Heart left ventricle (tissue), 16 donors: ENCODE data around the gene UBE2D3. TPM values are rescaled to one million over a fixed set of nuclear protein-coding genes. Genes with fewer than 3 reads are reported as not detected.

Source experiments
- ATAC-seq, 4 donors: fragments of 200-7000 bp; cut with Tn5 transposase; one replicate each; pipeline ENCODE4 v1.9.1; 2020 to 2022; ENCODE audit warnings: moderate library complexity in 4 of 4, mild to moderate bottlenecking in 3 of 4, moderate number of reproducible peaks in 1 of 4
- DNase-seq, 5 donors: peaks; one replicate each; pipeline ENCODE4 v3.0.0-alpha.2; 2020
- H3K27ac ChIP-seq, 12 donors: fragments of 200-600 bp; sonication (generic) in 4 of 12; one replicate each; pipeline versions ENCODE4 v1.5.0 to v1.8.0; 2016 to 2022; ENCODE audit warnings: mild to moderate bottlenecking in 2 of 12
- H3K27me3 ChIP-seq, 9 donors: fragments of 200-600 bp; sonication (generic) in 2 of 9; one replicate each; pipeline versions ENCODE4 v1.5.1 to v1.8.0; 2016 to 2022; ENCODE audit warnings: mild to moderate bottlenecking in 3 of 9
- H3K36me3 ChIP-seq, 9 donors: fragments of 200-600 bp; sonication (generic) in 2 of 9; one replicate each; pipeline versions ENCODE4 v1.5.0 to v1.8.0; 2018 to 2022; ENCODE audit warnings: mild to moderate bottlenecking in 2 of 9
- H3K4me1 ChIP-seq, 12 donors: fragments of 200-600 bp; sonication (generic) in 4 of 12; one replicate each; pipeline versions ENCODE4 v1.5.0 to v1.8.0; 2016 to 2022; ENCODE audit warnings: mild to moderate bottlenecking in 3 of 12
- H3K4me3 ChIP-seq, 12 donors: fragments of 200-600 bp; sonication (generic) in 4 of 12; one replicate each; pipeline versions ENCODE4 v1.5.0 to v1.8.0; 2017 to 2022; ENCODE audit warnings: mild to moderate bottlenecking in 9 of 12, moderate library complexity in 4 of 12
- H3K9me3 ChIP-seq, 12 donors: fragments of 200-600 bp; sonication (generic) in 4 of 12; one replicate each; pipeline versions ENCODE4 v1.5.0 to v1.8.0; 2016 to 2022; ENCODE audit warnings: mild to moderate bottlenecking in 1 of 12
- POLR2A ChIP-seq, 2 donors: fragments of 450-650 bp; IDR thresholded peaks; one replicate each; pipeline ENCODE4 v1.6.1; 2017; ENCODE audit warnings: antibody characterized with exemption in 2 of 2, mild to moderate bottlenecking in 2 of 2, moderate library complexity in 2 of 2
- WGBS, 4 donors: extraction: QIAGEN DNeasy Blood & Tissue Kit in 2 of 4; methylation state at CpG; one replicate each; pipeline versions ENCODE4 v1.1.5 to v1.1.7; 2013 to 2018; 5-methylcytosine and 5-hydroxymethylcytosine counted together
- intact Hi-C, 10 donors: fragments of 100-400 bp; cut with DNase I; formaldehyde crosslinking; loops; one replicate each; pipeline versions ENCODE4 v1.11.1 to v1.14.2; 2022
- polyA plus RNA-seq, 2 donors: library from polyadenylated mRNA; stranded (reverse); fragments of 200-250 nt; gene quantifications; one replicate each; pipeline ENCODE4 v1.2.3, GENCODE V29; 2013
- total RNA-seq, 9 donors: library from RNA; depleted of rRNA in 2 of 9; stranded (reverse); fragments of >200 nt in 2 of 9; fragmentation: NEBNext Ultra II Directional in 3 of 9; extraction: Animal tissue kit (Norgen Biotek cat#: 25700) in 3 of 9; gene quantifications; one replicate each; pipeline versions ENCODE4 v1.1.0 to v1.2.4, GENCODE V29; 2016 to 2023
- TF ChIP-seq, protein P1 (sequence below), 12 donors: fragments of 200-600 bp; sonication (generic) in 4 of 12; IDR thresholded peaks; one replicate each; pipeline versions ENCODE4 v1.5.0 to v1.8.0; 2018 to 2022; ENCODE audit warnings: antibody characterized with exemption in 12 of 12, mild to moderate bottlenecking in 5 of 12
- donor health status: ischemic (EF 13 %, LVEDD 7.1; RV severe dilation, severe dysfunction).
- donor health status: healthy with polysubstance abuse.
- donor health status: DM: no; HTN: yes; CAD: no.
- donor health status: DM: no; HTN: no; CAD: no.
- donor health status: ischemic (EF 25% LVEDD 6.9; RV normal size, moderate dysfunction).
- donor health status: ischemic (EF 25% LVEDD 5.7; RV mildly dilated, moderate dysfunction).
- donor health status: healthy.
- donor health status: DM: yes; HTN: yes; CAD: no.
- donor health status: ischemic (EF 35%, LVEDD 5.7; RV mildly dilated, moderate dysfunction).
- donor health status: nonischemic (EF 11% LVEDD 7.7; RV severe dilation, severe dysfunction).
- donor health status: DM: yes; HTN: yes; CAD: no.
- donor health status: PGD.
- donor health status: ischemic (EF 29% LVEDD 5.4; RV normal size, mild dysfunction).
- donor health status: nonischemic (EF 23%, LVEDD 6.1; RV moderate dilation, normal function).

The UBE2D3 gene
- total and polyA plus RNA-seq, 11 donors = 87.4 to 381 (median 258) TPM

DNA sequence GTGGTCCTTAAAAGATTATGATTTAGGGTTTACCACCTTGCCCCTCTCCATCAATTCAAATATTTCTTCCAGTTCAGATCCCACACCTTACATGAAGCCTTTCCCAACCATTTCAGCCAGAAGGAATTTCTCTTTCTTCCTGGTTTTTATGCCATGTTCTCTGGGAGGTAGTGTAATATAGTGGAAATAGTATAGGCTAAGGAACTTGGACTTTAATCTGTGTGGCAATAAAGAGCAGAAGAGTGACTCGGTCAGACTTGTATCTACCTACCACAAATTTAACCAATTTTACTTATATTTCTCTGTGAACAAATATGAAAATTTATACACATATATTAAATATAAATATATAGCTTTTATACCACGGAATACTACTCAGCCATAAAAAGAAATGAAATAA is 23.0 kb upstream of the UBE2D3 start:
- TF ChIP-seq POLR2A (IDR thresholded peaks at IDR 0.05) = no peak
- TF ChIP-seq, protein P1, sequence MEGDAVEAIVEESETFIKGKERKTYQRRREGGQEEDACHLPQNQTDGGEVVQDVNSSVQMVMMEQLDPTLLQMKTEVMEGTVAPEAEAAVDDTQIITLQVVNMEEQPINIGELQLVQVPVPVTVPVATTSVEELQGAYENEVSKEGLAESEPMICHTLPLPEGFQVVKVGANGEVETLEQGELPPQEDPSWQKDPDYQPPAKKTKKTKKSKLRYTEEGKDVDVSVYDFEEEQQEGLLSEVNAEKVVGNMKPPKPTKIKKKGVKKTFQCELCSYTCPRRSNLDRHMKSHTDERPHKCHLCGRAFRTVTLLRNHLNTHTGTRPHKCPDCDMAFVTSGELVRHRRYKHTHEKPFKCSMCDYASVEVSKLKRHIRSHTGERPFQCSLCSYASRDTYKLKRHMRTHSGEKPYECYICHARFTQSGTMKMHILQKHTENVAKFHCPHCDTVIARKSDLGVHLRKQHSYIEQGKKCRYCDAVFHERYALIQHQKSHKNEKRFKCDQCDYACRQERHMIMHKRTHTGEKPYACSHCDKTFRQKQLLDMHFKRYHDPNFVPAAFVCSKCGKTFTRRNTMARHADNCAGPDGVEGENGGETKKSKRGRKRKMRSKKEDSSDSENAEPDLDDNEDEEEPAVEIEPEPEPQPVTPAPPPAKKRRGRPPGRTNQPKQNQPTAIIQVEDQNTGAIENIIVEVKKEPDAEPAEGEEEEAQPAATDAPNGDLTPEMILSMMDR (IDR thresholded peaks at IDR 0.05) = no peak
- no peaks in the 10 kb centered on the region for H3K4me1 ChIP-seq
- no peak overlapping the region for H3K4me3 ChIP-seq
- H3K27ac ChIP-seq = no peak overlapping the region
- no peaks in the 10 kb centered on the region for H3K9me3 ChIP-seq
- no peaks in the 10 kb centered on the region for H3K27me3 ChIP-seq
- DNase-seq (no peak), ATAC-seq (no peak)
- H3K36me3 ChIP-seq = no peaks in the 10 kb centered on the region
- intact Hi-C loops = no loop called here
- WGBS, 4 donors = 89 to 98% (median 92%) methylated on average over 2 of the region's 2 CpGs

DNA sequence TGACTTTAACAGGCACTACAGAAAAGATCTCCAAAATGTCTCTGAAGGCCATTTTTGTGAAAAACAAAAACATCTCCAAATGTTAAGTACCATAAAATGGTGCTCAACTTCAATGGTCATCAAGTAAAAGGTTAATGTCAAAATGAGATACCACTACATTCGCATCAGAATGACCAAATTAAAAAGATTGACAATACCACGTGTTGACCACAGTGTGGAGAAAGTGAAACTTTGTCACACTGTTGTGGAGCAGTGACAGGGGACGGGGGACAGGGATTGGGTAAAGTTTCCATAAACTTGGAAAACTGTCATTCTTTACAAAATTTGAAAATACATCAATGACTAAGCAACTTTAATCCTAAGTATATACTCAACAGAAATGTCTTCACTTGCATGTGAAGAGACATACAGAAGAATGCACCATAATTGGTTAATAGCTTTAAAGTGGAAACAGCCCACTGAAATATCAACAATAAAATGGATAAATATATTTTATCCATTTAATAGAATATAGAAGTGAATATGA is 22.3 kb upstream of the UBE2D3 start:
- H3K36me3 ChIP-seq = no peaks in the 10 kb centered on the region
- TF ChIP-seq POLR2A (IDR thresholded peaks at IDR 0.05) = no peak
- TF ChIP-seq, protein P1 (IDR thresholded peaks at IDR 0.05) = no peak
- H3K27ac ChIP-seq = no peak overlapping the region
- no peaks in the 10 kb centered on the region for H3K9me3 ChIP-seq
- H3K27me3 ChIP-seq = no peaks in the 10 kb centered on the region
- H3K4me3 ChIP-seq = no peak overlapping the region
- 83 to 87% (median 85%) methylated on average over 3 of the region's 3 CpGs for WGBS, 4 donors
- intact Hi-C loops = no loop called here
- DNase-seq = no peak
- no peaks in the 10 kb centered on the region for H3K4me1 ChIP-seq
- ATAC-seq = no peak

DNA sequence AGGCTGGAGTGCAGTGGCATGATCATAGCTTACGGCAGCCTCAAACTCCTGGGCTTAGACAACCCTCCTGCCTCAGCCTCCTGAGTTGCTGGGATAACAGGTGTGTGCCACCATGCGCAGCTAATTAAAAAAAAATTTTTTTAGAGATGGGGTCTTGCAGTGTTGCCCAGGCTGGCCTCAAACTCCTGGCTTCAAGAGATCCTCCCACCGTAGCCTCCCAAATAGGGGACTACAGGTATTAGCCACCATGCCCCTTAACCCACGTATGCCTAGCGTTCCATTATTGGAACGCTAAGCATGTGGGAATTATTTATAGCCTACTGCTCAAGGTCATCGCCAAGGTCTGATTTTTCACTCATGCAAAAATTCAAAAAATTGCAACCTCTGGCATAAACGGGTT is 20.3 kb upstream of the UBE2D3 start:
- 93 to 97% (median 95%) methylated on average over 8 of the region's 8 CpGs for WGBS, 4 donors
- ATAC-seq = no peak

GRCh38 chr4:102843938-102844337 is 16.6 kb upstream of the UBE2D3 start:
- no peaks in the 10 kb centered on the region for H3K9me3 ChIP-seq
- no peaks in the 10 kb centered on the region for H3K27me3 ChIP-seq
- no peak overlapping the region for H3K27ac ChIP-seq
- H3K4me1 ChIP-seq = no peaks in the 10 kb centered on the region
- H3K36me3 ChIP-seq = peaks cover 0 to 3% (median 0%) of the 10 kb centered on the region in 9 donors
- ATAC-seq (no peak), DNase-seq (no peak)
- 90 to 100% (median 99%) methylated on average over 1 of the region's 1 CpG for WGBS, 4 donors
- H3K4me3 ChIP-seq = no peak overlapping the region
- no peak for TF ChIP-seq POLR2A (IDR thresholded peaks at IDR 0.05)
- TF ChIP-seq, protein P1 (IDR thresholded peaks at IDR 0.05) = no peak
- intact Hi-C loops = no loop called here

More for the DNA sequence above, 20.3 kb upstream of the UBE2D3 start:
- Histone ChIP-seq H3K27ac (no peak overlapping the region), H3K27me3 (no peaks in the 10 kb centered on the region), H3K36me3 (peaks cover 0 to 3% (median 0%) of the 10 kb centered on the region in 9 donors), H3K4me1 (no peaks in the 10 kb centered on the region), H3K4me3 (no peak overlapping the region), H3K9me3 (no peaks in the 10 kb centered on the region)
- DNase-seq = no peak
- TF ChIP-seq, protein P1 (IDR thresholded peaks at IDR 0.05) = no peak
- no peak for TF ChIP-seq POLR2A (IDR thresholded peaks at IDR 0.05)
- intact Hi-C loops = no loop called here
